Measurements from ENCODE around the gene HNF1A.

Gene HNF1A

DNA sequence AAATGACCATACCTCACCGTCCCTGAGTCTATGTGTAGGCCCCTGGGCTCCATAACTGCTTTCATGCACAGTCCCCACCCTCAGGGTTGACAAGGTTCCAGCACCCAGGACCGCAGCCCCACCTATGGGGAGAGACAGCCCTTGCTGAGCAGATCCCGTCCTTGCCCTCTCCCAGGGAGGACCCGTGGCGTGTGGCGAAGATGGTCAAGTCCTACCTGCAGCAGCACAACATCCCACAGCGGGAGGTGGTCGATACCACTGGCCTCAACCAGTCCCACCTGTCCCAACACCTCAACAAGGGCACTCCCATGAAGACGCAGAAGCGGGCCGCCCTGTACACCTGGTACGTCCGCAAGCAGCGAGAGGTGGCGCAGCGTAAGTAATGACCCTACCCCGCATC lies 10.3 kb downstream of the HNF1A start:
- DNase-seq (ENCODE audit: low spot score), result no peak

DNA sequence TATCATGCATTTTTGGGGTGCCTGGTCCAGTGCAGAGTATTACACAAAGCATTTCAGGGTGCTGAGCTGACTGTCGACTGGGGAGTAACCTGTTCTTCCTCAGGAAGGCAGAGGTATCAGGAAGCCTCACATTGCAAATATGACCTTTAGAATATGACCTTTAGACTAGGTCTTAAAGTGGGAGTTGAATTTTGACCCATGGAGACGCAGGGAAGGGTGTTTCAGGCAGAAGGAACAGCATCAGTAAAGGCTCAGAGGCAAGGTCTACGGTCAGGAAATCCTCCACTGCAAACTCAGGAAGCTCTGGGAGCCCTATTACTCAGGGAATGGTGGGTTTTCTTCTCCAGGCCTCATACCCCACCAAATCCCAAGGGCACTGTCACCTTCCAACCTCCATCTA lies 11.3 kb downstream of the HNF1A start:
- DNase-seq (ENCODE audit: low spot score), result no peak

DNA sequence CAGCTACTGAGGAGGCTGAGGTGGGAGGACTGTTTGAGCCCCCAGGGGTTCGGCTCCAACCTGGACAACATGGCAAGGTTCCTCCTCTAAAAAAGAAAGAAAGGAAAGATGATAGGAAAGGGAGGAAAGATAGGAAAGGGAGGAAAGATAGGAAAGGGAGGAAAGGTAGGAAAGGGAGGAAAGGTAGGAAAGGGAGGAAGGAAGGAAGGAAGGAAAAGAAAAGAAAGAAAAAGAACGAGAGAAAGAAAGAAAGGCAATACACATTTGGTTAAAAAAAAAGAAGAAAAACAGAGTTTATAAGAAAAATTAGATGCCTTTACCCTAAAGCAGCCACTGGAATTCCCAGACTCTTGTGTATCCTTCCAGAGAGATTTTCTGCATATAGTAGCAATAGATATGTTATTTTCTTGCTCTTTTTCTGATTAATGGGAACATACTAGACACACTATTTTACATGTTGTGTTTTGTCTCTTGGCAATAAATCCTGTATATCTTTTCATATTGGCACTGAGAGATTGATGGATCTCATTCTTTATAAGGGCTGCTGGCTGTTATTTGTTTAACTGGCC lies 12.2 kb downstream of the HNF1A start:
- no peak for DNase-seq (ENCODE audit: low spot score)

DNA sequence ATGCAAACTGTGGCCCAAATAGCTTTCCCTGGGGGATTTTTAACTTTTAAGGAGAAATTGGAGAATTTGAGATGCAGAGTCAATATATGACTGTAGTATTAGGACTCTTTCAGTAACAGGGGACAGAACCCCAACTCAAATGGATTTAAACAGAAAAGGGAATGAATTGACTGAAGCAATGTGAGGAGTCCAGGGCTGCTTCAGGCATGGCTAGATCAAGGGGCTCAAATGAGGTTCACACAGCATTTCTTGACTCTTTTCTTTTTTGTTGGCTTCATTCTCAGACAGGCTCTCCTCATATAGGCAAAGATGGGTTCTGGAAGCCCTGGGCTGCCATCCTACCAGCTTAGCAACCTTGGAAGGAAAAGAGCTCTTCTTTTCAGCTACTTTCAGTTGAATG lies 13.6 kb downstream of the HNF1A start:
- no peak for DNase-seq (ENCODE audit: low spot score)

DNA sequence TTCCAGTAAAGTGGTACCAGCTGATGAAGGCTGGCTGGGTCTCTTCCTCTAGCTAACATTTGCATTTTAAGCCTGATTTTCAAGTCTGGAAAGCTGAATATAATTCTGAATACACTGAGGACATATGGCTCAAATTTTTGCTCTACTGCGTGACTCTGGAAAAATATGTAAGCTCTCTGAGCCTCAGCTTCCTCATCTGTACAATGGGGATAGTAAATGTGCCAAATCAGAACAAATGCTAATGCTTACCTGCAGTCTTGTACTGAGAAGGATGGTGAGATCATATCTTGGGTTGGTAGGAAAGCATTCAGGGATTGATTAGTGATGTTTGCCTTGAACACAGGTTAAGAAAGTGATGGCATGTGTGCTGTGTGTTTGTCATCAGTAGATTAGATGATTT lies 14.6 kb downstream of the HNF1A start:
- no peak for DNase-seq (ENCODE audit: low spot score)

DNA sequence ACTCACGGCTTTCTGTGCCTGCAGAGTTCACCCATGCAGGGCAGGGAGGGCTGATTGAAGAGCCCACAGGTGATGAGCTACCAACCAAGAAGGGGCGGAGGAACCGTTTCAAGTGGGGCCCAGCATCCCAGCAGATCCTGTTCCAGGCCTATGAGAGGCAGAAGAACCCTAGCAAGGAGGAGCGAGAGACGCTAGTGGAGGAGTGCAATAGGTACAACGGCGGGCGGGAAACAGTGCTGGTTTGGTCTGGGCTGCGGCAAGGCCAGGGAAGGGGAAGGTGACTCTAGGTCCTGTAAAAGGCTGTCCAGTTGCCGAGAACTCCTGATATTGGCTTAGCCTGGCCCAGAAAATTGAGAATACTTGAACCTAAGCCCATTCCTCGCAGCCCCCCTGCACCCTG lies 15.2 kb downstream of the HNF1A start:
- no peak for DNase-seq (ENCODE audit: low spot score)

DNA sequence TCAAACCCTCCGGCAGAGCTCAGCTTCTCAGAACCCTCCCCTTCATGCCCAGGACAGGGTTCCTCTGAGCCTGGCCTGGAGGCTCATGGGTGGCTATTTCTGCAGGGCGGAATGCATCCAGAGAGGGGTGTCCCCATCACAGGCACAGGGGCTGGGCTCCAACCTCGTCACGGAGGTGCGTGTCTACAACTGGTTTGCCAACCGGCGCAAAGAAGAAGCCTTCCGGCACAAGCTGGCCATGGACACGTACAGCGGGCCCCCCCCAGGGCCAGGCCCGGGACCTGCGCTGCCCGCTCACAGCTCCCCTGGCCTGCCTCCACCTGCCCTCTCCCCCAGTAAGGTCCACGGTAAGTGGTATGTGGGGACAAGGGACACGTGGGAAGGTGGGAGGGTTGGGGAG lies 15.7 kb downstream of the HNF1A start:
- no peak for DNase-seq (ENCODE audit: low spot score)

DNA sequence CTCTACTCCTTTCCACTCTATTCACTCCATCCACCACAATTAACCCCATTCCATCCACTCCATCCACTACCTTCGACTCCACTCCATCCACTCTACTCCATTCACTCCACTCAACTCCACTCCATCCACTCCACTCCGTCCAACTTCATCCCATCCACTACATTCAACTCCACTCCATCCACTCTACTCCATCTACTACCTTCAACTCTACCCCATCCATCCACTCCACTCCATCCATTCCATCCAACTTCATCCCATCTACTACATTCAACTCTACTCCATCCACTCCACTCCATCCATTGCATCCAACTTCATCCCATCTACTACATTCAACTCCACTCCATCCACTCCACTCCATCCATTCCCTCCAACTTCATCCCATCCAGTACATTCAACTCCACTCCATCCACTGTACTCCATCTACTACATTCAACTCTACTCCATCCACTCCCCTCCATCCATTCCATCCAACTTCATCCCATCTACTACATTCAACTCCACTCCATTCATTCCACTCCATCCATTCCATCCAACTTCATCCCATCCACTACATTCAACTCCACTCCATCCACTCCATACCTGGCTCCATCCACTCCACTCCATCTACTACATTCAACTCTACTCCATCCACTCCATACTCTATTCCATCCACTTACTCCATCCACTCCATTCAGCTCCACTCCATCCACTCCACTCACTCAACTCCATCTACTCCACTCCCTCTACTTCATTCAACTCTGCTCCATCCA lies 16.4 kb downstream of the HNF1A start:
- no peak for DNase-seq (ENCODE audit: low spot score)

DNA sequence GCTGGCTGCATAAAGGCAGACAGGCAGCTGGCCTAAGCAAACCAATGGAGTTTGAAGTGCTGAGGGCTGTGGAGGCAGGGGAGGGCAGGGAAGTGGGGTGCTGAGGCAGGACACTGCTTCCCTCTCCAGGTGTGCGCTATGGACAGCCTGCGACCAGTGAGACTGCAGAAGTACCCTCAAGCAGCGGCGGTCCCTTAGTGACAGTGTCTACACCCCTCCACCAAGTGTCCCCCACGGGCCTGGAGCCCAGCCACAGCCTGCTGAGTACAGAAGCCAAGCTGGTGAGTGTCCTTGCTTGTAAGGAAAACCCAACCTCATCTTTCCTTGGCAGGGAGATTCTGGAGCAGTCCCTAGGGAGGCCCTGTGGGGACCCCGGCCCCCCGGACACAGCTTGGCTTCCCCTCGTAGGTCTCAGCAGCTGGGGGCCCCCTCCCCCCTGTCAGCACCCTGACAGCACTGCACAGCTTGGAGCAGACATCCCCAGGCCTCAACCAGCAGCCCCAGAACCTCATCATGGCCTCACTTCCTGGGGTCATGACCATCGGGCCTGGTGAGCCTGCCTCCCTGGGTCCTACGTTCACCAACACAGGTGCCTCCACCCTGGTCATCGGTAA lies 17.9 kb downstream of the HNF1A start:
- DNase-seq (ENCODE audit: low spot score), result no peak

DNA sequence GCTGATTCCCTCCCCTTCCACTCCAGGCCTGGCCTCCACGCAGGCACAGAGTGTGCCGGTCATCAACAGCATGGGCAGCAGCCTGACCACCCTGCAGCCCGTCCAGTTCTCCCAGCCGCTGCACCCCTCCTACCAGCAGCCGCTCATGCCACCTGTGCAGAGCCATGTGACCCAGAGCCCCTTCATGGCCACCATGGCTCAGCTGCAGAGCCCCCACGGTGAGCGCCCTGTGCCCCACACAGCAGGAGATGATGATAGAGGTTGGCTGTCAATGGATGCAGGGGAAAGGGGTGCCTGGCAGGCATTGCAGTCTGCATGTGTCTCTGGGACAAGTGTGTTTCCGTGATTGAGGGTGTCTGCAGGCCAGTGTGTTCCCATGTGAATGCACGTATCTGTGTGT lies 19.1 kb downstream of the HNF1A start:
- no peak for DNase-seq (ENCODE audit: low spot score)

DNA sequence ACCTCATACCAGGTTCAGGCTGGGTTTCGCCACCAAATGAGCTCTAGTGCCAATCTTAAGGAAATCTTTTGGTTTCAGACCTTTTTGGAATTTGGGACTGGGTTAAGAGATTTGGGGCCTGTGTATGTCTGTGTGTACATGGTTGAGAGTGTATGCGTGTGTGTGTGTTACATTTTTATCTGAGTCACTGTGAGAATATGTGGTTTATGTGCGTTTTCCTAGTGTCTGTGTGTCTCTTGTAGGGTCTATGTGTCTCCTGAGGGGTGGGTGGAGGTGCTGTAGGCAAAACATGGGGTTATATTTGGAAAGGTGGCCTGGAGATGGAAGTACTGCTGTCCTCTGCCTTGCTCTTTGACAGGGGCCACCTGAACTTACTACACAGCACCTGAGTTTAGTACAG lies 20.1 kb downstream of the HNF1A start:
- DNase-seq (ENCODE audit: low spot score), result no peak

DNA sequence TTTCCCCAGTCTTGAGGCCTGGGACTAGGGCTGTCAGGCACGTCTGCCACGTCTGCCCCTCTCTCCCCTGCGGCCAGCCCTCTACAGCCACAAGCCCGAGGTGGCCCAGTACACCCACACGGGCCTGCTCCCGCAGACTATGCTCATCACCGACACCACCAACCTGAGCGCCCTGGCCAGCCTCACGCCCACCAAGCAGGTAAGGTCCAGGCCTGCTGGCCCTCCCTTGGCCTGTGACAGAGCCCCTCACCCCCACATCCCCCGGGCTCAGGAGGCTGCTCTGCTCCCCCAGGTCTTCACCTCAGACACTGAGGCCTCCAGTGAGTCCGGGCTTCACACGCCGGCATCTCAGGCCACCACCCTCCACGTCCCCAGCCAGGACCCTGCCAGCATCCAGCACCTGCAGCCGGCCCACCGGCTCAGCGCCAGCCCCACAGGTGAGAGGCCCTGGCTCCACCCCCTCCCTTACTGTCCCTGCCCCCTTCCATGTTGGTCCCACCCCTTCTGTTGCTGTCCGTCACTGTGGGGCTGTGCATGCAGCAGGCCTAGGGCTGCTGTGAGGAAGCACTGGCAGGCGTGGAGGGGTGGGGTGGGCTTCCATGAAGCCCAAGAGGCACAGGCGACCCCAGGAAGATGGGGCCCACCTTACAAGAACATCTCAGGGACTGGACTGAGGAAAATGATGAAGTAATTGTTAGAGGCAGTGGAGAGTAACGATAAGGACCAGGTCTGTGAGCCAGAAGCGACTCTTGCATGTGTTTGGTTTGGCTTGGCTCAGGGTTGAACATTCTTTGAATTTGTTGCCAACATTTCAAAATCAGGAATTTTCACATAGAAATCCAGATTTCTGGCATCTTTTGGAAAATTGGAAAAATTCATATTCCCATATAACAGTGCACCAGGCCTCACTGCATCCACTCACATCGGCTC lies 21.1 kb downstream of the HNF1A start:
- DNase-seq (ENCODE audit: low spot score), result no peak

DNA sequence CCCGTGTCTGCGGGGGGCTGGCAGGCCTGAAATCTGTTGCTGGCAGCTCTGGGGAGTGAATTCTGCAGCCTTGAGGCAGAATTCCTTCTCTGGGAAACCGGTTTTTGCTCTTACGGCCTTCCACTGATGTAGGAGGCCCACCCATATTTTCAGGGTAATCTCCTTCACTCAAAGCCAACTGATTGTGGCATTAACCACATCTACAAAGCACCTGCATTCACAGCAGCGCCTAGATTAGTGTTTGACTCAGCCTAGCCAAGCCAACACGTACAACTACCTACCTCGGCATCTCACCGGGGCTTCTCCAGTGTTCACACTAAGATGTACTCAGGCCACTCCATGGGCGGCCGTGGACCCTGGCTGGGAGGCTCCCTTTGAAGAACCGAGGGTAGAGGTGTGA lies 22.2 kb downstream of the HNF1A start:
- no peak for DNase-seq (ENCODE audit: low spot score)

DNA sequence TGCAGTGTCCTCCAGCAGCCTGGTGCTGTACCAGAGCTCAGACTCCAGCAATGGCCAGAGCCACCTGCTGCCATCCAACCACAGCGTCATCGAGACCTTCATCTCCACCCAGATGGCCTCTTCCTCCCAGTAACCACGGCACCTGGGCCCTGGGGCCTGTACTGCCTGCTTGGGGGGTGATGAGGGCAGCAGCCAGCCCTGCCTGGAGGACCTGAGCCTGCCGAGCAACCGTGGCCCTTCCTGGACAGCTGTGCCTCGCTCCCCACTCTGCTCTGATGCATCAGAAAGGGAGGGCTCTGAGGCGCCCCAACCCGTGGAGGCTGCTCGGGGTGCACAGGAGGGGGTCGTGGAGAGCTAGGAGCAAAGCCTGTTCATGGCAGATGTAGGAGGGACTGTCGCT lies 22.7 kb downstream of the HNF1A start:
- DNase-seq (ENCODE audit: low spot score), result no peak

DNA sequence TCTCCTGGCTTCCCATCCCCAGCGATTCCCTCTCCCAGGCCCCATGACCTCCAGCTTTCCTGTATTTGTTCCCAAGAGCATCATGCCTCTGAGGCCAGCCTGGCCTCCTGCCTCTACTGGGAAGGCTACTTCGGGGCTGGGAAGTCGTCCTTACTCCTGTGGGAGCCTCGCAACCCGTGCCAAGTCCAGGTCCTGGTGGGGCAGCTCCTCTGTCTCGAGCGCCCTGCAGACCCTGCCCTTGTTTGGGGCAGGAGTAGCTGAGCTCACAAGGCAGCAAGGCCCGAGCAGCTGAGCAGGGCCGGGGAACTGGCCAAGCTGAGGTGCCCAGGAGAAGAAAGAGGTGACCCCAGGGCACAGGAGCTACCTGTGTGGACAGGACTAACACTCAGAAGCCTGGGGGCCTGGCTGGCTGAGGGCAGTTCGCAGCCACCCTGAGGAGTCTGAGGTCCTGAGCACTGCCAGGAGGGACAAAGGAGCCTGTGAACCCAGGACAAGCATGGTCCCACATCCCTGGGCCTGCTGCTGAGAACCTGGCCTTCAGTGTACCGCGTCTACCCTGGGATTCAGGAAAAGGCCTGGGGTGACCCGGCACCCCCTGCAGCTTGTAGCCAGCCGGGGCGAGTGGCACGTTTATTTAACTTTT lies 23.6 kb downstream of the HNF1A start:
- DNase-seq (ENCODE audit: low spot score), result no peak

DNA sequence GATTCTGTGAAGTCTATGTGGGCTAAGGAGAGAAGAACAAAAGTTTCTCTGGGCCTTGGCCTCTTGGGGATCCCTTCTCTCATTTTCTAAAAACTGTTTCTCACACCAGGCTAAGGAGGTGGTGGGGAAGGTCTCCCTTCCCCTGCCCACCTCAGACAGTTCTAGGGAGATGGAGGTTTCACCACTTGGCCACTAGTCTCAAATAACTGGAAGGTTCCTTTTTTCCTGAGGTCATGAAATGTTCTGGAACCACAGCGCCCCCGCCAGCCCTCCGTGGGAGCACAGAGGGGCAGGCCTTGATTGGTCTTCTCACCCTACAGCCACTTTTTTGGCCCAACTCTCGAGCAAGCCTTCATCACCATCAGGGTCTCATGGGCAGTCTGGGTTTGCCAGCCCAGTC lies 25.3 kb downstream of the HNF1A start:
- no peak for DNase-seq (ENCODE audit: low spot score)

DNA sequence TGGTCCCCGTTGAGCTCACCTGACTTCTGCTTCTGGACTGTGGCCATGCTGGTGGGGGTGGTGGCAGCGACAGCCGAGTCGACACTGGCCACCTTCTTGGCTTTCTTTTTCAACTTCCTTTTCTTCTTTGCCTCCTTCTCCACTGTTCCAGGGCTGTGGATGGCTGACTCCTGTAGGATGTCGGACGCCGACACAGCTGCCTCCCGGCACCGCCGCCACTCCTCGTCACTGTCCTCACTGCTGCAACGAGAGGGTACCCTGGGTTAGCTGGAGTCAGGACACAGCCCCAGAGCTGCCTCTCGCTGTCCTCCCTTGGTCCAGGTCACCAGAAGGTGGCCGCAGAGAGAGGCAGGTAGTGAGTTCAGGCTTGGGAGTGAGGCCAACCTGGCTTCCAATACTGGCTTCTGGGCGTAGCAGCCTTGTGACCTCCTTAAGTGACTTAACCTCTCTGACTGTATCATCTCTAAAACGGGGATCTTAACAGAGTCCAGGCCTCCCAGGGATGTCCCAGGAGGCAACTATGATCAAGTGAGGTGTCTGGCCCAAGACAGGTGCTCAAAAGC lies 26.0 kb downstream of the HNF1A start:
- DNase-seq (ENCODE audit: low spot score), result no peak

DNA sequence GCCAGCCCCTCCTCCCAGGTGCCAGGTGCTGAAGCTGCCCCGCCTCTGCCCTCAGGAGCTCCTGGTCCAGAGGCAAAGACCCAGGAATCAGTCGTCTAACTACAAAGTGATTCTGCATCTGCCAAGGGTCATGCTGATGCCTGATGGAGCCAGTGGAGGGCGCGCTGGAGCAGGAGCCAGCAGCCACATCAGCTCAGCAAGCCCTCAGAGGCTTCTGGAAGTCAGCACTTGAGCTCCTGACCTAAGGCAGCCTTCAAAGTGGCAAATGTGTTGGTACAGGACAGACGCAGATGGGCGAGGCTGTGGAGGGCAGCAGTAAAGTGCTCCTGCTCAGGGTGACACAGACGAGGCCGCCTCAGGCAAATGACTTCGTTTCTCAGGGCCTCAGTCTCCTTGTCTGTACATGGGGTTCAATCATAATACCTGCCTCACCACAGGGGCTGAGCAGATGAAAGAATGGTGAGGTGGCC lies 27.0 kb downstream of the HNF1A start:
- DNase-seq (ENCODE audit: low spot score), result peak; percentile 49

DNA sequence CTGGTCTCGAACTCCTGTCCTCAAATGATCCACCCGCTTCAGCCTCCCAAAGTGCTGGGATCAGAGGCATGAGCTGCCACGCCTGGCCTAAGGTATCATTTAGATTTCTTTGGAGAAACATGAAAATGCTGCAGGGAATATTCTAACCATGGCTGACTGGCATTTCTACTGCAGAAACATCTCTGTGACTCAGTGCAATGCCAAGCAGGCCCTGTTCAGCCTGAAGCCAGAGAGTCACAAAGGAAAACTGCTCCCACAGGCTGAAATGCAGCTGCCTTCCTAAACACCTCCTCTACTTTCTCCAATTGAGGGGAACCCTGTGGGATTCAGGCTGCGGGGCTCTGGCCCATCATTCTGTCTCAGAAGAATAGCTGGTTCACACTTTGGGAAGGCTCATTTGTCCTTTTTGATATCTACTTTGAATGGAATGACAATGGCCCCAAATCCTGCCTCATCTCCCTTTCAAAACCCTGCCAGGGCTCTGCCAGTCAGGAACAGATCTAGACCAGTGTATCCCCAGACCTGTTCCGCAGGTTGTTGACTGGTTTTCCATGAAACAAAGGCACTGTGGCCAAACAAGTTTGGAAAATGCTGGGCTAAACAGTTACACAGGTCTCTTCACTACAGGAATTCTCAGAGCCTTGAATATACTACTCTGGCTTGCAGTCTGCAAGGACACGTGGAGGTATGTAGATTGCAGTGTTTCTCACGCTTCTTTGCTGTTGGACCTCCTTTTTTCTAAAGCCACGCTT lies 30.2 kb downstream of the HNF1A start:
- DNase-seq (ENCODE audit: low spot score), result no peak

DNA sequence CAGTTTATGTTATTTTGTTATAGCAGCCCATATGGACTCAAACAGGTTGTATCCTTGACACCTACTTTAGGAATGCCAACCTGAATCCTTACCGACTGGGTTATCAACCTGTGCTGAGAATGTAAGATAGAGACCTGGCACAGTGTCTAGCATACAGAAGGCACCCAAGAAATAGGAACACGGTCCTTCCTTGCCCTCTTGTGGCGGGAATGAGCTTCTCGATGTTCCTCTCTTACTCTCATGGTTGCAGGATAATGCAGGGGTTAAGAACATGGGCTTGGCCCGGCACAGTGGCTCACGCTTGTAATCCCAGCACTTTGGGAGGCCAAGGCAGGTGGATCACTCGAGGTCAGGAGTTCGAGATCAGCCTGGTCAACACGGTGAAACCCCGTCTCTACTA lies 31.4 kb downstream of the HNF1A start:
- no peak for DNase-seq (ENCODE audit: low spot score)

DNA sequence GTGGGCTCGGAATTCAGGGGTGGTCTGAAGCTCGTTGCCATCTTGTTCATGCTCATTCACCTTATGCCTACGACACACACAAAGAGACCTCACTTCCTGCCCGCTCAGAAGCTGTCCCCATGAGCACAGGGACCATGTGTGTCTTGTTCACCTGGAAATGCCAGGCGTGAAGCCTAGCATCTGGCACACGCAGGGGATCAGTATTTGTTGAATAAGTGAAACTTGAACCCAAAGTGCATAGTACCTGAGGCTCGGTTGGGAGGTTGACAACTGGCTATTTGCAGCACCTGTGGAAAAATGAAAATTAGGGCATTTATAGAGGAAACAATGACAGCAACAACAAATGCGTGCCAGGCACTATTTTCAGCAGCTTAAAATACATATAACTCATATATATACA lies 32.5 kb downstream of the HNF1A start:
- no peak for DNase-seq (ENCODE audit: low spot score)

All from CD4-positive, alpha-beta T cell treated with Interleukin-2 at 100 ng/mL for 4 hours (primary cell).